GM19467 (cell line): ENCODE measurements around the gene AHSG.
A peak's percentile ranks its signal among the peaks of the same experiment; 100 is the strongest.
"Not testable (repeated sequence)": the region's sequence is repeated elsewhere in the genome, so short reads cannot be mapped to it uniquely, and the experiment has no call there.

Source experiments
- ATAC-seq: cut with Tn5 transposase; IDR thresholded peaks from one replicate; pipeline ENCODE4 v1.9.1; 2021; ENCODE audit warnings: mild to moderate bottlenecking, moderate library complexity; ENCODE audit not compliant: unreplicated experiment

The AHSG gene

DNA sequence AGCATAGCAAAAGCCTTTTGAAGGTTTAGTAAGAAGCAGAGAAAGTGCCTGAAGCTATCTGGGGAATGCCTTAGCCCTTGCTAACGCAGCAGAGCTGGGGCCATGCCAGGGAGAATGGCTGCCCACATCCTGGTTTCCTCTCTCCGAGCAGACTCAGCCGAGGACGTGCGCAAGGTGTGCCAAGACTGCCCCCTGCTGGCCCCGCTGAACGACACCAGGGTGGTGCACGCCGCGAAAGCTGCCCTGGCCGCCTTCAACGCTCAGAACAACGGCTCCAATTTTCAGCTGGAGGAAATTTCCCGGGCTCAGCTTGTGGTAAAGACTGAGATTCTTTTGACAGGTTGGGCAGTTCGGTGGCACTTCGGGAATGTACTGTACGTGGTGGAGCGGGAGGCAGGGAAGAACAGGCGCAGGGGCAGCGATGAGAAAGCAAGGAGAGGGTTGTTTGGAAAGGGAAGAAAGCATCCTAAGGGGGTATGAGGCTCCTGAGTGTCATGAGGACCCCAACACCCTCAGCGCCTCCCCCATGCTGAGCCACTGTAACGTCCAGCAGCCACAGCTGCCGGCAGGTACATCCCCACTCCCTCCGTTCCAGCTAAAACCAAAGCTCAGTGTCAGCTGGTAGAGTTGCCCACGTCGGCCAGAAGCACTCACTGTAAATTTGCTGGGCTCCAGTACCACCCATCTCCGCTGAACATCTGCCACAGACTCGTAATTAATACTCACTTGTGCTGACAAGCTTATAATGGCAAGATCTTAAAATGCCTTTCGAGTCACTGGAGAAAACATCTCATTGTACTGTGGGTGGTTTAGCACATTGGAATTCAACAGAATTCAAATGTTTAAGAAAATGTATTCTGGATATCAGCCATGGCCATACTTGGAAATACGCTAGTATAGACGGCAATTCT is 4.4 kb downstream of the AHSG start:
- ATAC-seq: peak; percentile 91

- no peak for ATAC-seq
These were observed 5.6 kb downstream of the AHSG start for GRCh38 chr3:186618318-186618938.

GRCh38 chr3:186619787-186620212 is 6.9 kb downstream of the AHSG start:
- no peak for ATAC-seq

GRCh38 chr3:186620213-186621092 is 7.6 kb downstream of the AHSG start:
- ATAC-seq: no peak

DNA sequence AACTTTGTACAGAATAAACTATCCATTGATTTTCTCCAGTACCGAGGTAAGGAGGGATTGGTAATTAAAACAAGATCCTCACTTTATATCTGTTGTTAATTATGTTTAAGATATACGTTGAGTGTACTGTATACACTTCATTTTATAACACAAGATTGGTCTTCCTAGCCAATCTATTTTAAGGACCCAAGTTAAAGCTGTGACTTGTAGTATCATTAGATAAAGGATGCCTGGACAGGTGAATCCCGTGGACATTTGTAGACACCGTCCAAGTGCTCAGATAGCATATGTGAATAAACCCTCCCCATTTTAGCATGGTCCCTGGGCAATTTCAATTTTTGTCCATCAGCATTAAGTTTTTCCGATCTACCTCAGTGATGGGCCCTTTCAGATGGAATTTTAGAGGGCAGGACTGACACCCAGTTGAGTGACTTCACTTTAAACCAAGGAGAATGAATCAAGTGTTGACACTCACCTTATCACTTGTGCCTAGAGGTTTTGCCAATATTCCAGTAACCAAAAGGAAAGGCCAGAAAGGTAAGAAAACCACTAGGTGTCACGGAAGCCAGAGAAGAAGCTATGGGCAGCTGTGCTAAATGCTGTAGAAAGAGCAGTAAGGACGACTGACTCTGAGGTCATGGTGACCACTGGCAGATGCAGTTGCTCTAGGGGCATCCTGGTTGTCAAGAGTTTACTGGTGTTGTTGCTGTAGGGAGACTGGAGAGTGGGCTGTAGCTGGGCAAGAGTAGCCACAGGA is 9.2 kb downstream of the AHSG start:
- no peak for ATAC-seq

GRCh38 chr3:186622651-186623310 is 9.9 kb downstream of the AHSG start:
- ATAC-seq: no peak

GRCh38 chr3:186624598-186624997 is 11.7 kb downstream of the AHSG start:
- ATAC-seq: no peak

GRCh38 chr3:186625600-186626042 is 12.8 kb downstream of the AHSG start:
- no peak for ATAC-seq

DNA sequence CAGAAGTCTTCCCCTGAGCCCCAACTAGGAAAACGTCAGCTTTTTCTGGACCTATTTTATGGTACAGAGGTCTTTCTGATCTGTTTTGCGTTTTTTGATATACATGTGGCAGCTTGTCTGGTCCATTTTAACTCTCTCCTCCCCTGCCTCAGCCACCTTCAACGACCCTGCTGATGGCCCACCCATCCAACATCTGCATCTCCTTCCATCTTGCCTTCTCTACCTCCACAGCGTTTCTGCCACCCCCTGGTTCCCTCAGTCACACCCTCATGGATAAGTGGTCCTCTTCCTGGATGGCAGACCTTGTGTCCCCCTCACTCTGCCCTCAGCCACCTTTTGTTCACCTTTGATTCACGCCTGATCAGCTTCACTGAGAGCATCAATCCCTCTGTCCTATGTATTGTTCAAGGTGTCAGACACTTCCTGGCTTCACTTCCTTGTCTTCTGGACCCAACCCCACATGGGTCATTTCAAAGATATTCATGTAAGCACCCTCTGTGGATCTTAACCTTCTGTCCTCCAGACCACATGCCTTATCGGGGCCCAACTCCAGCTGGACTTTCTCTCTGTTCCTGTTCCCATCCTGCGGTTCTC is 13.5 kb downstream of the AHSG start:
- ATAC-seq: no peak

GRCh38 chr3:186627852-186628414 is 15.1 kb downstream of the AHSG start:
- no peak for ATAC-seq

DNA sequence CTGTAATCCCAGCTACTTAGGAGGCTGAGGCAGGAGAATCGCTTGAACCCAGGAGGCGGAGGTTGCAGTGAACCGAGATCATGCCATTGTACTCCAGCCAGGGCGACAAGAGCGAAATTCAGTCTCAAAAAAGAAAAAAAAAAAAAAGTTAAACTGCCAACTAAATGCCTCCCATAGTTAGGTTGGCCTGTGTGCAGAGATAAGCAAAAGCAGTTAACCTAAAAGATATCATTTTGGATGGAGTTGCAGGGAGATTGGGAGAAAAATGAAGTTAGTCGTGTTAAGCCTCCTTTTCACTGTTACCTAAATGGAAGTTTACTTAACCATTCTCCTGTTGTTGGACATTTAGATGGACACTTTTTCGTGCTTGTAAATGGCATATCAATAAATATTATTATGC is 15.9 kb downstream of the AHSG start:
- ATAC-seq: no peak

DNA sequence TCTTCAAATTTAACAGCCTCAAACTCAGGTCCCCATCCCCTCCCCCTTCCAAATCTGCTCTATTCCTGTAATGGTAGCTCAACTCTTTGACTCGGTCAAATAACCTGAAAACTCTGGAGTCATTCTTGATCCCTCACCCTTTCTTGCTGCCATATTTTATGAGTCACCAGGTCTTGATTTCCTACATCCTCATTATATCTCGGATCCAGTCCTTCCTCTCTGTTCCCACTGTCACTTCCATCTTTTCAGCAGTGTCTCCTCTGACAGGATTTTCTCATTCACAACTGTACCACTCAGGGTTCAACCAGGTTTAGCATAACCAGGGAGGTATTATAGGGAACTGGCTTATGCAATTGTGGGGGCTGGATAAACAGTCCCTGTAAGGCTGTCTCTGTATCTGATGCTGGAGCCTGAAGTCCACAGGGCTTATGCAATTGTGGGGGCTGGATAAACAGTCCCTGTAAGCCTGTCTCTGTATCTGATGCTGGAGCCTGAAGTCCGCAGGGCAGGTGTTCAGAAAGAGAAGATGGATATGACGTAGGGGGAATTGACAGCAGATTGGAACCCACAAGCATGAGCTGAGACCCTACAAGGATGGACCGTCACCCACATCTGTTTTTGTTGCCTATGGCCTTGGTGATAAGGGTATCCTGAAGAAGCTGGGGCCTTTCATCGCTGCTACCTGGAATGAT is 18.2 kb downstream of the AHSG start:
- no peak for ATAC-seq

- ATAC-seq: no peak
These were observed 20.6 kb downstream of the AHSG start for GRCh38 chr3:186633481-186633880.

GRCh38 chr3:186634207-186634606 is 21.3 kb downstream of the AHSG start:
- not testable (repeated sequence) for ATAC-seq

DNA sequence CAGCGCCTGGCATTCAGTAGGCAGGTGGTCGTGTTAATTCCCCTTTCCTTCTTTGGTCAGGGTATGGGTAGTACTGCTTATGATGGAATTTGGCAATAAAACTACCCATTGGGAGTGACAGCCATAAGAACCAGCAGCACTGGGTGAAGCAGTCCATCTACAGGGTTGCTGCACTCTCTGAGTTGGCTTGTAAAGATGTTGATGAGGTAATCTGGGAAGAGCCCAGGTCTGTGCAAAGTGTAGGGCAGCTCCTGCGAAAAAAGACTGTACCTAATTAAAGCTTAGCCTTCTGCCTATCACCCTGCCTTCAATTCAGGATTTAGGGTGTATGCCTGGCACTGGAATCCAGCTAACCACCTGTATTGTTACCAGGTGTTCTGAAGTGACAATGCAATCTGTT is 22.7 kb downstream of the AHSG start:
- ATAC-seq: no peak

- ATAC-seq: no peak
These were observed 23.7 kb downstream of the AHSG start for GRCh38 chr3:186636536-186636935.

DNA sequence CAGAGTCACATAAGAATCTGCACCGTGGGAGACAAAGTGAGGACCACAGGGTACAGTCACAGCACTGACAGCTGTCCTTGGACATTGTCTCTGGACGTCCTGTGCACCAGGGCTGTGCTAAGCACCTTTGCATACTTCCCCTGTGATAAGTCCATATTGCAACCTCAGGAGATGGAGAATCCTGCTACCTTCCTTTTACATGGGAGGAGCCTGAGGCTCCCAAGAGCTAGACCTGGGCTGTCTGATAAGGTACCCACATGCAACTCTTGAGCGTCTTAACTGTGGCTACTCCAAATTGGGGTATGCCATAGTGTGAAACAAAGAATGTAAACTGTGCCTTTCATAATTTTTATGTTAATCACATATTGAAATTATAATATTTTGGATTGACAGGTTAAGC is 24.8 kb downstream of the AHSG start:
- no peak for ATAC-seq

GRCh38 chr3:186638259-186638658 is 25.4 kb downstream of the AHSG start:
- no peak for ATAC-seq
